GM12892 (cell line): ENCODE data around the gene EPHX1.

ENCODE experiments used
- POLR2A ChIP-seq: IDR thresholded peaks from 2 replicates; pipeline ENCODE4 v1.6.1; 2011; ENCODE audit warnings: low read depth, low read length, control low read depth
- POLR2AphosphoS5 ChIP-seq: IDR thresholded peaks from 2 replicates; pipeline ENCODE4 v1.6.1; 2011; ENCODE audit warnings: low read depth, low read length, control low read depth

DNA sequence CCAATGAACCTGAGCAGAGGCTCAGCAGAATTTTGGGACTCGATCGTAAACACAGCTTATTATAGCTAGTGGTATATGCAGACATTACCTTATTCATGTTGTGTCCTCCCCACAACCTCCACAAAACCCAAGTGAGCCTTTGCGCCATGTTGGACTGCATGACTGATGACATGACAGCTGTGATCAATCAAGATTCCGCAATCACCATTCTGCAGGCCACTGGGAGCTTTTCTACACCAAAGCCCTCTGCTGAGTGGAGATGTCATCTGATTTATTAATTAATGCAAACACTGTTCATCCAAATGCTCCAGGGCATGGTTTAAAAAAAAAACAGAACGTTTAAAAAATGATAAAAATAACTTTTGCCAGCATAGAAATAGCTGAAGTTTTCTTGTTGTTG is 40.2 kb upstream of the EPHX1 start:
- TF ChIP-seq POLR2A (no peak), POLR2AphosphoS5 (no peak)
